PFSK-1 (cell line): ENCODE data around the gene KERA.

Experiments
- SIN3A ChIP-seq: IDR thresholded peaks from 2 replicates; pipeline ENCODE4 v1.6.1; 2012; ENCODE audit warnings: mild to moderate bottlenecking, low read length, moderate library complexity, borderline replicate concordance; ENCODE audit not compliant: insufficient read depth
- TAF1 ChIP-seq: IDR thresholded peaks from 2 replicates; pipeline ENCODE4 v1.6.1; 2012; ENCODE audit warnings: low read length, control low read depth, borderline replicate concordance; ENCODE audit not compliant: insufficient read depth

- no peak for TF ChIP-seq SIN3A
- TF ChIP-seq TAF1, result no peak
Measured at GRCh38 chr12:91057368-91058165, at the start of gene KERA.
